ENCODE results near the gene WDR88.

DNA sequence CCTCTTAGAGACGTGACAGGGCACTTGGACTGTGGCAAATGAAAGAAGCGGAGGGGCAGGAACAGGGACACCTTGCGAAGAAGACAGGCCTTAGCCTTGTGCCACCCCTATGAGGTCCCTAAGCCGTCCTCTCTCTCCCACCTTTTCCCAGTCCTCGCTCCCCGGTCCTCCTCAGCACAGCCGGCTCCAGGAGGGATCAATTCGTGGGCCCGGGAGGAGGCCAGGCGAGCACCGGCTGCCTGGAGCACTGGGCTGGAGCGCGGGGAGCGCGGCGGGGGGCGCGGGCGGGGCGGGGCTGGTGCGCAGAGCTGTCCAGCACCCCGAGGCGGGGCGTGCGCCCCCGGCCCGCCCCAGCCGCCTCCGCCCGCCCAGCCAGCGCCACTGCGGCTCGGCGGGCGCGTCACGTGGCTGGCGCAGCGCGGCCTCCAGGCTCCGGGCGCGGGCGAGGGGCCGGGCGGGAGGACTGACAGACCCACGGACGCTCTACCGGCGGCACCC lies 62.0 kb downstream of the WDR88 start, which contains the start of gene LRP3:
- TF ChIP-seq, protein P1, sequence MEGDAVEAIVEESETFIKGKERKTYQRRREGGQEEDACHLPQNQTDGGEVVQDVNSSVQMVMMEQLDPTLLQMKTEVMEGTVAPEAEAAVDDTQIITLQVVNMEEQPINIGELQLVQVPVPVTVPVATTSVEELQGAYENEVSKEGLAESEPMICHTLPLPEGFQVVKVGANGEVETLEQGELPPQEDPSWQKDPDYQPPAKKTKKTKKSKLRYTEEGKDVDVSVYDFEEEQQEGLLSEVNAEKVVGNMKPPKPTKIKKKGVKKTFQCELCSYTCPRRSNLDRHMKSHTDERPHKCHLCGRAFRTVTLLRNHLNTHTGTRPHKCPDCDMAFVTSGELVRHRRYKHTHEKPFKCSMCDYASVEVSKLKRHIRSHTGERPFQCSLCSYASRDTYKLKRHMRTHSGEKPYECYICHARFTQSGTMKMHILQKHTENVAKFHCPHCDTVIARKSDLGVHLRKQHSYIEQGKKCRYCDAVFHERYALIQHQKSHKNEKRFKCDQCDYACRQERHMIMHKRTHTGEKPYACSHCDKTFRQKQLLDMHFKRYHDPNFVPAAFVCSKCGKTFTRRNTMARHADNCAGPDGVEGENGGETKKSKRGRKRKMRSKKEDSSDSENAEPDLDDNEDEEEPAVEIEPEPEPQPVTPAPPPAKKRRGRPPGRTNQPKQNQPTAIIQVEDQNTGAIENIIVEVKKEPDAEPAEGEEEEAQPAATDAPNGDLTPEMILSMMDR (IDR thresholded peaks at IDR 0.05 in 4 of 5, conservative IDR thresholded peaks at IDR 0.05 in 1 of 5) = no peak
- TF ChIP-seq POLR2A (IDR thresholded peaks at IDR 0.05) = no peak

Data from gastrocnemius medialis (tissue), 4 donors.